Transverse colon (tissue), 4 donors: ENCODE results near the gene KLK4. TPM values are rescaled to one million over a fixed set of nuclear protein-coding genes. Genes with fewer than 3 reads are reported as not detected.

Source experiments
- DNase-seq: peaks from one replicate; pipeline ENCODE4 v3.0.0-alpha.2; 2019
- H3K27ac ChIP-seq, 4 donors: fragments of 200-600 bp; sonication (generic); 2 replicates each; pipeline ENCODE4 v1.5.1; 2016 to 2018; ENCODE audit warnings: inconsistent platforms in 4 of 4
- H3K27me3 ChIP-seq: fragments of 200-600 bp; sonication (generic); 2 replicates; pipeline ENCODE4 v1.5.1; 2017; ENCODE audit warnings: inconsistent platforms
- H3K36me3 ChIP-seq, 4 donors: fragments of 200-600 bp; sonication (generic); 2 replicates each; pipeline ENCODE4 v1.5.1; 2017 to 2019; ENCODE audit warnings: inconsistent platforms in 4 of 4
- H3K4me1 ChIP-seq, 4 donors: fragments of 200-600 bp; sonication (generic); 2 replicates each; pipeline ENCODE4 v1.5.1; 2017 to 2020; ENCODE audit warnings: inconsistent platforms in 4 of 4
- H3K4me3 ChIP-seq, 4 donors: fragments of 200-600 bp; sonication (generic); 1 replicate in 1 of 4; 2 replicates in 3 of 4; pipeline versions ENCODE4 v1.5.1 to v1.6.1; 2017 to 2019; ENCODE audit warnings: inconsistent platforms in 4 of 4
- H3K9me3 ChIP-seq, 2 donors: fragments of 200-600 bp; sonication (generic); 2 replicates each; pipeline ENCODE4 v1.5.1; 2017 to 2019; ENCODE audit warnings: inconsistent platforms in 2 of 2
- CTCF ChIP-seq, 5 experiments: fragments of 200-600 bp in 3 of 5; fragments of 450-650 bp in 2 of 5; sonication (generic) in 3 of 5; IDR thresholded peaks; 1 replicate in 2 of 5; 2 replicates in 3 of 5; pipeline ENCODE4 v1.5.1; 2016 to 2017; ENCODE audit warnings: antibody characterized with exemption in 5 of 5, inconsistent platforms in 3 of 5, mild to moderate bottlenecking in 2 of 5, moderate library complexity in 1 of 5
- EP300 ChIP-seq: sonication (generic); formaldehyde crosslinking; IDR thresholded peaks from one replicate; pipeline ENCODE4 v1.6.1; 2017; ENCODE audit warnings: antibody characterized with exemption, low read depth
- POLR2A ChIP-seq: fragments of 450-650 bp; IDR thresholded peaks from one replicate; pipeline ENCODE4 v1.6.1; 2016; ENCODE audit warnings: antibody characterized with exemption, mild to moderate bottlenecking, moderate library complexity
- POLR2AphosphoS5 ChIP-seq, 3 donors: sonication (generic); formaldehyde crosslinking; IDR thresholded peaks; one replicate each; pipeline ENCODE4 v1.6.1; 2016; ENCODE audit warnings: antibody characterized with exemption in 3 of 3
- WGBS, 2 donors: methylation state at CpG; one replicate each; pipeline ENCODE4 v1.1.5; 2018; ENCODE audit warnings: low coverage in 1 of 2; 5-methylcytosine and 5-hydroxymethylcytosine counted together
- in situ Hi-C, 4 donors: fragments of 200-750 bp; cut with MboI; loops; one replicate each; pipeline versions ENCODE4 v1.15.0 to v1.15.1; 2017; ENCODE audit warnings: low sequenced_read_pairs in 3 of 4, low pct_ligation_motif_present in 1 of 4, low pct_unique_long_range_greater_than_20kb in 1 of 4
- intact Hi-C: fragments of 100-400 bp; cut with DNase I; formaldehyde crosslinking; loops from one replicate; pipeline ENCODE4 v1.15.1; 2023; ENCODE audit warnings: low total_unique reads
- total RNA-seq, 4 donors: library from RNA; depleted of rRNA; stranded (reverse); fragments of >200 nt; gene quantifications; one replicate each; pipeline ENCODE4 v1.1.0, GENCODE V29; 2016

Gene KLK4
- total RNA-seq, 4 donors from 2014 or later: 3.0 TPM; not detected in 3

GRCh38 chr19:50931023-50931422, 19.8 kb upstream of the KLK4 start:
- no peaks in the 10 kb centered on the region for H3K9me3 ChIP-seq
- intact Hi-C loops (no loop called here), in situ Hi-C loops (no loop called here)
- no peaks in the 10 kb centered on the region for H3K36me3 ChIP-seq
- TF ChIP-seq POLR2AphosphoS5 (IDR thresholded peaks at IDR 0.05) (no peak), CTCF (IDR thresholded peaks at IDR 0.05) (no peak), POLR2A (no peak), EP300 (no peak)
- H3K4me3 ChIP-seq: no peak overlapping the region
- peaks cover 52% of the 10 kb centered on the region for H3K27me3 ChIP-seq
- H3K27ac ChIP-seq: no peak overlapping the region
- DNase-seq: no peak
- no peaks in the 10 kb centered on the region for H3K4me1 ChIP-seq

GRCh38 chr19:50928831-50929230, 17.6 kb upstream of the KLK4 start:
- H3K9me3 ChIP-seq: no peaks in the 10 kb centered on the region
- no peak overlapping the region for H3K27ac ChIP-seq
- no peak overlapping the region for H3K4me3 ChIP-seq
- in situ Hi-C loops: no loop called here
- DNase-seq: no peak
- 59 to 60% methylated on average over 2 to 5 of the region's 5 CpGs for WGBS, 2 donors
- peaks cover 51% of the 10 kb centered on the region for H3K27me3 ChIP-seq
- intact Hi-C loops: no loop called here
- H3K4me1 ChIP-seq: no peaks in the 10 kb centered on the region
- TF ChIP-seq POLR2A: no peak
- TF ChIP-seq POLR2AphosphoS5 (IDR thresholded peaks at IDR 0.05): no peak
- no peak for TF ChIP-seq CTCF (IDR thresholded peaks at IDR 0.05)
- TF ChIP-seq EP300: no peak
- no peaks in the 10 kb centered on the region for H3K36me3 ChIP-seq

- H3K27me3 ChIP-seq: peaks cover 36% of the 10 kb centered on the region
- TF ChIP-seq CTCF (IDR thresholded peaks at IDR 0.05): no peak
- TF ChIP-seq POLR2A: no peak
- TF ChIP-seq POLR2AphosphoS5 (IDR thresholded peaks at IDR 0.05): no peak
- no peak for TF ChIP-seq EP300
- in situ Hi-C loops: no loop called here
- H3K9me3 ChIP-seq: no peaks in the 10 kb centered on the region
- no peaks in the 10 kb centered on the region for H3K36me3 ChIP-seq
- H3K4me1 ChIP-seq: peaks cover 0 to 7% (median 0%) of the 10 kb centered on the region in 4 donors
- DNase-seq: no peak
- intact Hi-C loops: no loop called here
- 66 to 67% methylated on average over 8 to 11 of the region's 11 CpGs for WGBS, 2 donors
- no peak overlapping the region for H3K27ac ChIP-seq
- H3K4me3 ChIP-seq: no peak overlapping the region
These were observed 14.9 kb upstream of the KLK4 start for GRCh38 chr19:50926144-50926543.

- no peaks in the 10 kb centered on the region for H3K36me3 ChIP-seq
- intact Hi-C loops (no loop called here), in situ Hi-C loops (no loop called here)
- H3K4me1 ChIP-seq: peaks cover 0 to 7% (median 0%) of the 10 kb centered on the region in 4 donors
- no peak overlapping the region for H3K4me3 ChIP-seq
- DNase-seq: no peak
- H3K27ac ChIP-seq: no peak overlapping the region
- H3K9me3 ChIP-seq: no peaks in the 10 kb centered on the region
- H3K27me3 ChIP-seq: peaks cover 32% of the 10 kb centered on the region
- TF ChIP-seq EP300 (no peak), POLR2A (no peak)
- WGBS, 2 donors: 78 to 79% methylated on average over 2 of the region's 2 CpGs
These were observed 14.5 kb upstream of the KLK4 start for GRCh38 chr19:50925734-50926133.

GRCh38 chr19:50924586-50924985, 13.4 kb upstream of the KLK4 start:
- H3K36me3 ChIP-seq: no peaks in the 10 kb centered on the region
- in situ Hi-C loops: no loop called here
- no peaks in the 10 kb centered on the region for H3K9me3 ChIP-seq
- WGBS, 2 donors: 46 to 48% methylated on average over 6 of the region's 6 CpGs
- intact Hi-C loops: no loop called here
- H3K4me1 ChIP-seq: peaks cover 0 to 7% (median 0%) of the 10 kb centered on the region in 4 donors
- no peak overlapping the region for H3K4me3 ChIP-seq
- TF ChIP-seq CTCF (IDR thresholded peaks at IDR 0.05): no peak
- peaks cover 26% of the 10 kb centered on the region for H3K27me3 ChIP-seq
- no peak for DNase-seq
- H3K27ac ChIP-seq: no peak overlapping the region
